GM12878 (cell line): Measurements from ENCODE around the gene HEPHL1. TPM values are rescaled to one million over a fixed set of nuclear protein-coding genes. Genes with fewer than 3 reads are reported as not detected.
A peak's percentile ranks its signal among the peaks of the same experiment; 100 is the strongest.

ENCODE experiments used
- ATAC-seq: fragments of 200-7000 bp; cut with Tn5 transposase; 3 replicates; pipeline ENCODE4 v1.9.1; 2020; ENCODE audit warnings: mild to moderate bottlenecking, moderate library complexity
- BruUV-seq: library from RNA; stranded (reverse); fragments of 400-500 nt; replicated peaks from 2 replicates; lab custom pipeline; 2021; lab: Mats Ljungman, UMichigan
- CTCF ChIA-PET: fragments of 300-600 bp; sonication (Branson Sonifier 250); formaldehyde crosslinking; extraction: SDS; loops from one replicate; lab custom pipeline; 2021; ENCODE audit warnings: inconsistent platforms; lab: Yijun Ruan, JAX
- POLR2A ChIA-PET: fragments of 350-600 bp; formaldehyde crosslinking; extraction: SDS; loops from one replicate; lab custom pipeline; 2021; ENCODE audit warnings: inconsistent platforms; lab: Charles Lee
- RAD21 ChIA-PET: fragments of 300-600 bp; sonication (Branson Sonifier 250); formaldehyde crosslinking; loops from one replicate; lab custom pipeline; 2023; ENCODE audit warnings: antibody characterized with exemption; ENCODE audit not compliant: unreplicated experiment; lab: Charles Lee
- SMC1A ChIA-PET: fragments of 300-600 bp; sonication (Branson Sonifier 250); formaldehyde crosslinking; loops from one replicate; lab custom pipeline; 2023; ENCODE audit not compliant: unreplicated experiment, uncharacterized antibody; lab: Charles Lee
- DNase-seq: peaks from one replicate; pipeline ENCODE4 v3.0.0-alpha.2; 2011; ENCODE audit warnings: low read depth, low spot score
- FAIRE-seq: peaks from 3 replicates; lab custom pipeline; 2011; peaks lifted over from hg19 to GRCh38; lab: Jason Lieb, UNC
- H2AFZ ChIP-seq: 2 replicates; pipeline ENCODE4 v1.6.0; 2011; ENCODE audit warnings: low read depth, low read length, control low read depth; ENCODE audit not compliant: control insufficient read depth
- H3K27ac ChIP-seq: 2 replicates; pipeline ENCODE4 v1.5.1; 2011; ENCODE audit warnings: control low read depth; ENCODE audit not compliant: control insufficient read depth, insufficient read depth
- H3K27me3 ChIP-seq, 2 experiments: replicated peaks in 1 of 2; 2 replicates each; pipeline versions ENCODE4 v1.6.0 to v1.6.1; 2011; ENCODE audit warnings: low read length in 1 of 2; ENCODE audit not compliant: control insufficient read depth in 2 of 2, insufficient read depth in 2 of 2
- H3K36me3 ChIP-seq, 2 experiments: 2 replicates each; pipeline ENCODE4 v1.5.1; 2011; ENCODE audit warnings: low read length in 1 of 2; ENCODE audit not compliant: control insufficient read depth in 2 of 2, insufficient read depth in 2 of 2
- H3K4me1 ChIP-seq: 2 replicates; pipeline ENCODE4 v1.6.1; 2011; ENCODE audit warnings: mild to moderate bottlenecking, low read length, moderate library complexity, mixed read lengths; ENCODE audit not compliant: control insufficient read depth, insufficient read depth
- H3K4me2 ChIP-seq: 2 replicates; pipeline ENCODE4 v1.6.0; 2011; ENCODE audit warnings: control low read depth; ENCODE audit not compliant: control insufficient read depth, insufficient read depth
- H3K4me3 ChIP-seq: fragments of 200-600 bp; sonication (generic); 2 replicates; pipeline ENCODE4 v1.5.1; 2016
- H3K79me2 ChIP-seq: 2 replicates; pipeline ENCODE4 v1.6.0; 2011; ENCODE audit warnings: low read length; ENCODE audit not compliant: control insufficient read depth, insufficient read depth
- H3K9ac ChIP-seq: 2 replicates; pipeline ENCODE4 v1.8.0; 2011; ENCODE audit warnings: low read length, control low read depth, mixed read lengths; ENCODE audit not compliant: control insufficient read depth, insufficient read depth
- H3K9me3 ChIP-seq: replicated peaks from 3 replicates; pipeline ENCODE4 v1.5.1; 2011; ENCODE audit warnings: mild to moderate bottlenecking, low read length; ENCODE audit not compliant: control insufficient read depth, insufficient read depth
- H4K20me1 ChIP-seq: 2 replicates; pipeline ENCODE4 v1.6.0; 2011; ENCODE audit not compliant: control insufficient read depth, insufficient read depth
- ATF2 ChIP-seq: IDR thresholded peaks from 2 replicates; pipeline ENCODE4 v1.6.1; 2012; ENCODE audit warnings: low read length, inconsistent platforms
- KLF5 ChIP-seq: fragments of 450-650 bp; IDR thresholded peaks from 2 replicates; pipeline ENCODE4 v1.6.1; 2014; ENCODE audit warnings: mild to moderate bottlenecking; ENCODE audit not compliant: partially characterized antibody
- MTA2 ChIP-seq: fragments of 450-650 bp; IDR thresholded peaks from 2 replicates; pipeline ENCODE4 v1.6.1; 2016; ENCODE audit warnings: low read depth, mild to moderate bottlenecking, moderate library complexity
- NR2C2 ChIP-seq: IDR thresholded peaks from 2 replicates; pipeline ENCODE4 v1.6.1; 2011; ENCODE audit warnings: borderline replicate concordance, low read depth; ENCODE audit not compliant: control insufficient read depth, insufficient read length
- PBX3 ChIP-seq: IDR thresholded peaks from 2 replicates; pipeline ENCODE4 v1.6.1; 2011; ENCODE audit warnings: mild to moderate bottlenecking, low read depth, low read length, moderate library complexity; ENCODE audit not compliant: insufficient replicate concordance
- RFX5 ChIP-seq: IDR thresholded peaks from 2 replicates; pipeline ENCODE4 v1.6.1; 2011; ENCODE audit warnings: low read depth, low read length, improper control_type of control experiment
- SKIL ChIP-seq: fragments of 450-650 bp; IDR thresholded peaks from 2 replicates; pipeline ENCODE4 v1.6.1; 2017; ENCODE audit warnings: mild to moderate bottlenecking, low read depth, inconsistent platforms; ENCODE audit not compliant: poor library complexity, severe bottlenecking
- STAT3 ChIP-seq: IDR thresholded peaks from 2 replicates; pipeline ENCODE4 v1.6.1; 2011; ENCODE audit warnings: low read depth, low read length, improper control_type of control experiment
- ZBTB11 ChIP-seq: fragments of 450-650 bp; formaldehyde crosslinking; IDR thresholded peaks from 2 replicates; pipeline ENCODE4 v1.5.0; 2022; ENCODE audit warnings: mild to moderate bottlenecking, missing genetic modification characterization
- WGBS: methylation state at CpG from one replicate; pipeline ENCODE4 v1.1.6; 2016; ENCODE audit warnings: low lambda C conversion rate; ENCODE audit not compliant: insufficient replicate concordance, insufficient coverage; ENCODE audit errors: missing lambda C conversion rate; 5-methylcytosine and 5-hydroxymethylcytosine counted together
- in situ Hi-C: fragments of 300-500 bp; cut with MboI; formaldehyde crosslinking; loops from 9 replicates; pipeline ENCODE4 v1.14.3; 2018; ENCODE audit warnings: mixed read lengths
- intact Hi-C: fragments of 100-400 bp; cut with micrococcal nuclease; formaldehyde crosslinking; loops from one replicate; pipeline ENCODE4 v1.14.2; 2022; ENCODE audit not compliant: unreplicated experiment
- polyA plus RNA-seq, 11 experiments: library from polyadenylated mRNA; depleted of rRNA in 4 of 11; unstranded in 6 of 11; stranded (reverse) in 5 of 11; fragments of >200 nt; fragmentation: Nextera tagmentation in 4 of 11; fragmentation: Illumina TruSeq in 1 of 11; extraction: Ambion mirVana in 4 of 11; extraction: Trizol in 1 of 11; gene quantifications; 1 replicate in 1 of 11; 2 replicates in 10 of 11; pipeline versions ENCODE4 v1.2.1 to v1.2.3, GENCODE V29; 2011 to 2016; ENCODE audit warnings: inconsistent platforms in 2 of 11, missing spikeins in 2 of 11, low read depth in 1 of 11
- total RNA-seq, 4 experiments: library from RNA; depleted of rRNA in 3 of 4; stranded (reverse); fragments of >200 nt in 3 of 4; fragmentation: Illumina TruSeq in 1 of 4; extraction: Trizol in 1 of 4; gene quantifications; 2 replicates each; pipeline versions ENCODE4 v1.2.1 to v1.2.3, GENCODE V29; 2013 to 2021

Gene HEPHL1
- total and polyA plus RNA-seq, 10 of the 15 experiments (the other 5 are each of a cell fraction or from before 2014, with no cell fraction given), result 0.02 to 0.08 (median 0.05) TPM; not detected in 6

GRCh38 chr11:94128746-94129511, 107.8 kb downstream of the HEPHL1 start, which contains the start of gene PANX1:
Gene PANX1, plus strand, starts transcription at chr11:94128841. Its CDS starts 472 bp downstream, at chr11:94129313.
- peak within 1 kb of the TSS; percentile 90 for H2AFZ ChIP-seq
- H3K36me3 ChIP-seq, result no peaks in the 10 kb centered on the region
- H4K20me1 ChIP-seq, result no peaks in the 10 kb centered on the region
- ChIA-PET POLR2A (interaction anchor here (0.6 to 2.0 kb wide), 9 partner anchors 9 to 453 kb away, joined by 3 to 8 read pairs (median 4); no protein-coding TSS in a partner anchor), CTCF (interaction anchor here (0.7 to 2.0 kb wide), 9 partner anchors 10 to 475 kb away, joined by 3 to 5 read pairs (median 3); no protein-coding TSS in a partner anchor), SMC1A (interaction anchor here (0.9 to 1.4 kb wide), 8 partner anchors 9 to 475 kb away, joined by 3 to 5 read pairs (median 4); no protein-coding TSS in a partner anchor), RAD21 (interaction anchor here (1.1 to 1.6 kb wide), 5 partner anchors 9 to 931 kb away, joined by 3 to 4 read pairs (median 3); partner anchors contain the start of genes MED17 and SLC36A4)
- FAIRE-seq (no peak), DNase-seq (no peak), ATAC-seq (peak; percentile 87)
- BruUV-seq, result no TSS peak
- H3K4me2 ChIP-seq, result peak within 1 kb of the TSS; percentile 95
- H3K4me1 ChIP-seq, result peaks cover 10% of the 10 kb centered on the region
- H3K4me3 ChIP-seq, result peak within 1 kb of the TSS; percentile 86
- peak within 1 kb of the TSS; percentile 72 for H3K9ac ChIP-seq
- peak within 1 kb of the TSS; percentile 72 for H3K27ac ChIP-seq
- under 1% methylated on average over 80 of the region's 92 CpGs for WGBS
- in situ Hi-C loops, result no loop called here
- H3K9me3 ChIP-seq, result no peaks in the 10 kb centered on the region; the same call in 2 of the 3 replicates
- no peaks in the 10 kb centered on the region for H3K27me3 ChIP-seq
- H3K79me2 ChIP-seq, result peaks cover 62% of the 10 kb centered on the region
- intact Hi-C loops, result loop anchor here (5.0 kb wide), 1 partner anchor 363 kb away; the partner anchor contains the start of genes ANKRD49 and MRE11
- TF ChIP-seq ZBTB11 (no peak), NR2C2 (no peak), KLF5 (no peak), ATF2 (no peak), STAT3 (no peak), MTA2 (no peak), SKIL (no peak), RFX5 (no peak), PBX3 (no peak)
